Measurements from ENCODE around the gene EID2B.

Gene EID2B

DNA sequence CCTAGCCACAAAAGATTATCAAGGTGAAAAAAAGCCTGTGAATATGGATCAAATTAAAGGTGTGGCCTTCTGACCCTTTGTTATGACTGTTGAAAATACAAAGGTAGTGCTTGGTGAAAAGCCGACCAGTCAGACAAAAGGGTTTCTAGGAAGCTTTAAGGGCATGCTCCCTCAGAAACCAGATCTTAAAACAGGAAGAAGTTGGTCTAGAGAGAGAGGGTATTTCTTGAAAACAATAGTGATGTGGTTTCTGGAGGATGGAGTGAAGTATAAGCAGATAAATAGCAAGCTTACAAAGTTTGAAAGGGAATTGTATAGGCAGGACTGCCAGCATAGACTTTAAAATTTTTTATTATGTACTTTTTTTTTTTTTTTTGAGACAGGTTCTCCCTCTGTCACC is 12.3 kb upstream of the EID2B start:
- TF ChIP-seq POLR2AphosphoS5 (IDR thresholded peaks at IDR 0.05; ENCODE audit: low read depth) (no peak), SPI1 (IDR thresholded peaks at IDR 0.05; ENCODE audit: borderline replicate concordance, low read depth) (no peak), GABPA (IDR thresholded peaks at IDR 0.05; ENCODE audit: low read depth) (no peak)
- TF ChIP-seq, protein P1, sequence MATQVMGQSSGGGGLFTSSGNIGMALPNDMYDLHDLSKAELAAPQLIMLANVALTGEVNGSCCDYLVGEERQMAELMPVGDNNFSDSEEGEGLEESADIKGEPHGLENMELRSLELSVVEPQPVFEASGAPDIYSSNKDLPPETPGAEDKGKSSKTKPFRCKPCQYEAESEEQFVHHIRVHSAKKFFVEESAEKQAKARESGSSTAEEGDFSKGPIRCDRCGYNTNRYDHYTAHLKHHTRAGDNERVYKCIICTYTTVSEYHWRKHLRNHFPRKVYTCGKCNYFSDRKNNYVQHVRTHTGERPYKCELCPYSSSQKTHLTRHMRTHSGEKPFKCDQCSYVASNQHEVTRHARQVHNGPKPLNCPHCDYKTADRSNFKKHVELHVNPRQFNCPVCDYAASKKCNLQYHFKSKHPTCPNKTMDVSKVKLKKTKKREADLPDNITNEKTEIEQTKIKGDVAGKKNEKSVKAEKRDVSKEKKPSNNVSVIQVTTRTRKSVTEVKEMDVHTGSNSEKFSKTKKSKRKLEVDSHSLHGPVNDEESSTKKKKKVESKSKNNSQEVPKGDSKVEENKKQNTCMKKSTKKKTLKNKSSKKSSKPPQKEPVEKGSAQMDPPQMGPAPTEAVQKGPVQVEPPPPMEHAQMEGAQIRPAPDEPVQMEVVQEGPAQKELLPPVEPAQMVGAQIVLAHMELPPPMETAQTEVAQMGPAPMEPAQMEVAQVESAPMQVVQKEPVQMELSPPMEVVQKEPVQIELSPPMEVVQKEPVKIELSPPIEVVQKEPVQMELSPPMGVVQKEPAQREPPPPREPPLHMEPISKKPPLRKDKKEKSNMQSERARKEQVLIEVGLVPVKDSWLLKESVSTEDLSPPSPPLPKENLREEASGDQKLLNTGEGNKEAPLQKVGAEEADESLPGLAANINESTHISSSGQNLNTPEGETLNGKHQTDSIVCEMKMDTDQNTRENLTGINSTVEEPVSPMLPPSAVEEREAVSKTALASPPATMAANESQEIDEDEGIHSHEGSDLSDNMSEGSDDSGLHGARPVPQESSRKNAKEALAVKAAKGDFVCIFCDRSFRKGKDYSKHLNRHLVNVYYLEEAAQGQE (IDR thresholded peaks at IDR 0.05; ENCODE audit: insufficient replicate concordance, low read depth) = no peak
- TF ChIP-seq, protein P2, sequence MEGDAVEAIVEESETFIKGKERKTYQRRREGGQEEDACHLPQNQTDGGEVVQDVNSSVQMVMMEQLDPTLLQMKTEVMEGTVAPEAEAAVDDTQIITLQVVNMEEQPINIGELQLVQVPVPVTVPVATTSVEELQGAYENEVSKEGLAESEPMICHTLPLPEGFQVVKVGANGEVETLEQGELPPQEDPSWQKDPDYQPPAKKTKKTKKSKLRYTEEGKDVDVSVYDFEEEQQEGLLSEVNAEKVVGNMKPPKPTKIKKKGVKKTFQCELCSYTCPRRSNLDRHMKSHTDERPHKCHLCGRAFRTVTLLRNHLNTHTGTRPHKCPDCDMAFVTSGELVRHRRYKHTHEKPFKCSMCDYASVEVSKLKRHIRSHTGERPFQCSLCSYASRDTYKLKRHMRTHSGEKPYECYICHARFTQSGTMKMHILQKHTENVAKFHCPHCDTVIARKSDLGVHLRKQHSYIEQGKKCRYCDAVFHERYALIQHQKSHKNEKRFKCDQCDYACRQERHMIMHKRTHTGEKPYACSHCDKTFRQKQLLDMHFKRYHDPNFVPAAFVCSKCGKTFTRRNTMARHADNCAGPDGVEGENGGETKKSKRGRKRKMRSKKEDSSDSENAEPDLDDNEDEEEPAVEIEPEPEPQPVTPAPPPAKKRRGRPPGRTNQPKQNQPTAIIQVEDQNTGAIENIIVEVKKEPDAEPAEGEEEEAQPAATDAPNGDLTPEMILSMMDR (IDR thresholded peaks at IDR 0.05; ENCODE audit: insufficient read depth, low read length) = no peak
- H3K27me3 ChIP-seq (ENCODE audit: insufficient read depth, poor library complexity, severe bottlenecking) = no peaks in the 10 kb centered on the region
- no peak for DNase-seq (ENCODE audit: low read depth in 1 of 2, low spot score in 1 of 2)
- no peak overlapping the region for H3K4me3 ChIP-seq (replicated peaks; ENCODE audit: insufficient read depth, low read length)
- no peak overlapping the region for H3K27ac ChIP-seq (replicated peaks)

DNA sequence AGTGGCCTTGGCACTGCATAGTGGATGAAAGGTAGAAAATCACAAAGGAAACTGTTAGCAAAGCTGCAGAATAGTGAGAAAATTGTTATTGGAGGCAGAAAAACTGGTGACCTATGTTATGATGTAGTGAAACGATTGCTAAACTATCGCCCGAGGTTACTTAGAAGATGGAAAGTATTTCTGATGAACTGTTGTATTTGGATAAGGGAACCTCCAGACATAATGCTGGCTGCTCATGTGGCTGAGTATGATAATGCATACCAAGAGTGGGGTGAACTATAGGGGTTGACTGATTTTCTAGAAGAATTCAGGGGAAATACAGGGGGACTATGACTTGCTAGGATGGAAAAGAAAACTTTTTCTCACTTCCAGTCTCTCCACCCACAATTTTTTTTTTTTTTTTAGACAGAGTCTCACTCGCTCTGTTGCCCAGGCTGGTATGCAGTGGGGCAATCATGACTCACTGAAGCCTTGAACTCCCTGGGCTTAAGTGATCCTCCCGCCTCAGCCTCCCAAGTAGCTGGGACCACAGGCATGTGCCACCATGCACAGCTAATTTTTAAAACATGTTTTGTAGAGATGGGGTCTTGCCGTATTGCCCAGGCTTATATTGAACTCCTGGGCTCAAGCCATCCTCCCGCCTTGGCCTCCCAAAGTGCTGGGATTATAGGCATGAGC is 11.7 kb upstream of the EID2B start:
- Histone ChIP-seq H3K27ac (replicated peaks) (no peak overlapping the region), H3K27me3 (ENCODE audit: insufficient read depth, poor library complexity, severe bottlenecking) (no peaks in the 10 kb centered on the region), H3K4me3 (replicated peaks; ENCODE audit: insufficient read depth, low read length) (no peak overlapping the region)
- DNase-seq (ENCODE audit: low read depth in 1 of 2, low spot score in 1 of 2) = no peak
- TF ChIP-seq, protein P1 (IDR thresholded peaks at IDR 0.05; ENCODE audit: insufficient replicate concordance, low read depth) = no peak
- TF ChIP-seq, protein P2 (IDR thresholded peaks at IDR 0.05; ENCODE audit: insufficient read depth, low read length) = no peak
- TF ChIP-seq POLR2AphosphoS5 (IDR thresholded peaks at IDR 0.05; ENCODE audit: low read depth) = no peak
- TF ChIP-seq GABPA (IDR thresholded peaks at IDR 0.05; ENCODE audit: low read depth) = no peak
- no peak for TF ChIP-seq SPI1 (IDR thresholded peaks at IDR 0.05; ENCODE audit: borderline replicate concordance, low read depth)

DNA sequence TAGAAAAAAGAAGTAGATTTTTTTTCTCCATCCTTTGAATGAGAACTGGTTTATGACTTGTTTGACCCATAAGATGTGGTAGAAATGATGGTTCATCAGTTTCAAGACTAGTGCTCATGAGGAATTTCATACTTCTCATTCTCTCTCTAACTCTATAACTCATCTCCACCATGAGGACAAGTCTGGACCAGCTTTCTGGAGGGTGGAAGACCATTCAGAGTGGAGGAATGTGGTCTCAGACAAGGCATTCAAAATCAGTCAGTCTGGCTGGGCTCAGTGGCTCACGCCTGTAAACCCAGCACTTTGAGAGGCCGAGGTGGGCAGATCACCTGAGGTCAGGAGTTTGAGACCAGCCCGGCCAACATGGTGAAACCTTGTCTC is 10.8 kb upstream of the EID2B start:
- no peak overlapping the region for H3K4me3 ChIP-seq (replicated peaks; ENCODE audit: insufficient read depth, low read length)
- H3K27me3 ChIP-seq (ENCODE audit: insufficient read depth, poor library complexity, severe bottlenecking) = no peaks in the 10 kb centered on the region
- DNase-seq (ENCODE audit: low read depth in 1 of 2, low spot score in 1 of 2) = no peak
- no peak overlapping the region for H3K27ac ChIP-seq (replicated peaks)
- TF ChIP-seq, protein P1 (IDR thresholded peaks at IDR 0.05; ENCODE audit: insufficient replicate concordance, low read depth) = no peak
- TF ChIP-seq POLR2AphosphoS5 (IDR thresholded peaks at IDR 0.05; ENCODE audit: low read depth) = no peak
- TF ChIP-seq SPI1 (IDR thresholded peaks at IDR 0.05; ENCODE audit: borderline replicate concordance, low read depth) = no peak
- no peak for TF ChIP-seq GABPA (IDR thresholded peaks at IDR 0.05; ENCODE audit: low read depth)
- TF ChIP-seq, protein P2 (IDR thresholded peaks at IDR 0.05; ENCODE audit: insufficient read depth, low read length) = no peak

Measured in HL-60 (cell line).